Peyer's patch (tissue), 4 donors: ENCODE measurements around the gene TRMT112.

Experiments
- CTCF ChIP-seq, 6 experiments: fragments of 450-650 bp in 4 of 6; fragments of 200-600 bp in 2 of 6; sonication (generic) in 1 of 6; IDR thresholded peaks; one replicate each; pipeline ENCODE4 v1.5.1; 2017 to 2019; ENCODE audit warnings: antibody characterized with exemption in 6 of 6, mild to moderate bottlenecking in 3 of 6, moderate library complexity in 1 of 6
- POLR2A ChIP-seq, 2 donors: fragments of 450-650 bp; IDR thresholded peaks; one replicate each; pipeline ENCODE4 v1.5.1; 2017; ENCODE audit warnings: antibody characterized with exemption in 2 of 2, mild to moderate bottlenecking in 2 of 2, moderate library complexity in 2 of 2

- TF ChIP-seq POLR2A (IDR thresholded peaks at IDR 0.05) (peak; percentile 90 to 93), CTCF (IDR thresholded peaks at IDR 0.05) (peak; percentile 43 to 89 (median 67))
Observed at GRCh38 chr11:64317961-64318765, 804 bp upstream of the TRMT112 start, which contains the start of gene PRDX5.
